HEK293 (cell line): Measurements from ENCODE around the gene SP140L.

Experiments used
- CTCF ChIA-PET: fragments of 350-600 bp; formaldehyde crosslinking; extraction: SDS; loops from one replicate; lab custom pipeline; 2021; ENCODE audit warnings: antibody characterized with exemption; lab: Yijun Ruan, JAX
- POLR2A ChIA-PET: fragments of 300-600 bp; formaldehyde crosslinking; extraction: SDS; loops from one replicate; lab custom pipeline; 2020; ENCODE audit warnings: antibody characterized with exemption, inconsistent platforms; lab: Yijun Ruan, JAX
- H3K27ac ChIP-seq: fragments of 200-500 bp; sonication (Bioruptor generic); 2 replicates; pipeline ENCODE4 v1.5.1; 2014; ENCODE audit warnings: low read depth, low read length, control low read depth, inconsistent platforms; ENCODE audit errors: extremely low read depth
- H3K36me3 ChIP-seq, 2 experiments: fragments of 200-500 bp in 1 of 2; sonication (Bioruptor generic) in 1 of 2; 1 replicate in 1 of 2; 2 replicates in 1 of 2; pipeline ENCODE4 v1.5.1; 2014 to 2017; ENCODE audit warnings: inconsistent platforms in 2 of 2, low read length in 2 of 2; ENCODE audit not compliant: control insufficient read depth in 2 of 2, insufficient read depth in 1 of 2
- H3K4me1 ChIP-seq: fragments of 200-500 bp; sonication (Bioruptor generic); 2 replicates; pipeline ENCODE4 v1.5.1; 2014; ENCODE audit warnings: mild to moderate bottlenecking, low read length, inconsistent platforms; ENCODE audit not compliant: control insufficient read depth, insufficient read depth
- H3K4me3 ChIP-seq: 2 replicates; pipeline ENCODE4 v1.5.1; 2011; ENCODE audit warnings: low read depth, mild to moderate bottlenecking, control low read depth, low read length, moderate library complexity
- H3K9me3 ChIP-seq: fragments of 200-500 bp; sonication (Bioruptor generic); 2 replicates; pipeline ENCODE4 v1.5.1; 2014; ENCODE audit warnings: low read depth, low read length, inconsistent platforms; ENCODE audit not compliant: control insufficient read depth, insufficient read depth
- GLI4 ChIP-seq: fragments of 450-650 bp; formaldehyde crosslinking; IDR thresholded peaks from 2 replicates; pipeline ENCODE4 v1.5.1; 2016; ENCODE audit warnings: missing biosample characterization, missing genetic modification characterization
- GLIS2 ChIP-seq: fragments of 450-650 bp; formaldehyde crosslinking; IDR thresholded peaks from 2 replicates; pipeline ENCODE4 v1.5.1; 2016; ENCODE audit warnings: missing biosample characterization, missing genetic modification characterization
- KLF8 ChIP-seq: fragments of 450-650 bp; formaldehyde crosslinking; IDR thresholded peaks from 2 replicates; pipeline ENCODE4 v1.5.1; 2016; ENCODE audit warnings: missing biosample characterization, missing genetic modification characterization
- OSR2 ChIP-seq: fragments of 450-650 bp; formaldehyde crosslinking; IDR thresholded peaks from 2 replicates; pipeline ENCODE4 v1.5.1; 2016; ENCODE audit warnings: missing biosample characterization, missing genetic modification characterization
- PRDM6 ChIP-seq: fragments of 450-650 bp; formaldehyde crosslinking; IDR thresholded peaks from 2 replicates; pipeline ENCODE4 v1.5.1; 2017; ENCODE audit warnings: missing biosample characterization, missing genetic modification characterization
- REST ChIP-seq: fragments of 450-650 bp; formaldehyde crosslinking; IDR thresholded peaks from 2 replicates; pipeline ENCODE4 v1.5.1; 2016; ENCODE audit warnings: missing biosample characterization, missing genetic modification characterization
- SP2 ChIP-seq: fragments of 450-650 bp; formaldehyde crosslinking; IDR thresholded peaks from 2 replicates; pipeline ENCODE4 v1.5.1; 2016; ENCODE audit warnings: missing biosample characterization, missing genetic modification characterization
- WT1 ChIP-seq: fragments of 450-650 bp; formaldehyde crosslinking; IDR thresholded peaks from 2 replicates; pipeline ENCODE4 v1.5.1; 2016; ENCODE audit warnings: missing biosample characterization, missing genetic modification characterization
- YY2 ChIP-seq: fragments of 450-650 bp; formaldehyde crosslinking; IDR thresholded peaks from 2 replicates; pipeline ENCODE4 v1.5.1; 2016; ENCODE audit warnings: missing biosample characterization, missing genetic modification characterization
- ZBTB11 ChIP-seq: fragments of 450-650 bp; formaldehyde crosslinking; conservative IDR thresholded peaks from 2 replicates; pipeline ENCODE4 v1.5.1; 2016; ENCODE audit warnings: low read depth, missing biosample characterization, missing genetic modification characterization
- ZBTB21 ChIP-seq: fragments of 450-650 bp; formaldehyde crosslinking; IDR thresholded peaks from 2 replicates; pipeline ENCODE4 v1.5.1; 2017; ENCODE audit warnings: missing biosample characterization, missing genetic modification characterization
- ZFHX2 ChIP-seq: fragments of 450-650 bp; formaldehyde crosslinking; conservative IDR thresholded peaks from 2 replicates; pipeline ENCODE4 v1.5.1; 2016; ENCODE audit warnings: missing biosample characterization, missing genetic modification characterization
- ZFP37 ChIP-seq: fragments of 450-650 bp; formaldehyde crosslinking; IDR thresholded peaks from 2 replicates; pipeline ENCODE4 v1.5.1; 2016; ENCODE audit warnings: missing biosample characterization, missing genetic modification characterization
- ZNF10 ChIP-seq: fragments of 450-650 bp; formaldehyde crosslinking; IDR thresholded peaks from 2 replicates; pipeline ENCODE4 v1.5.1; 2017; ENCODE audit warnings: missing biosample characterization, missing genetic modification characterization
- ZNF132 ChIP-seq: fragments of 450-650 bp; formaldehyde crosslinking; IDR thresholded peaks from 2 replicates; pipeline ENCODE4 v1.5.1; 2017; ENCODE audit warnings: missing biosample characterization, missing genetic modification characterization, borderline replicate concordance
- ZNF133 ChIP-seq: fragments of 450-650 bp; formaldehyde crosslinking; IDR thresholded peaks from 2 replicates; pipeline ENCODE4 v1.5.1; 2016; ENCODE audit warnings: missing biosample characterization, missing genetic modification characterization
- ZNF16 ChIP-seq: fragments of 450-650 bp; formaldehyde crosslinking; IDR thresholded peaks from 2 replicates; pipeline ENCODE4 v1.5.1; 2016; ENCODE audit warnings: low read depth, missing biosample characterization, missing genetic modification characterization
- ZNF223 ChIP-seq: fragments of 450-650 bp; formaldehyde crosslinking; IDR thresholded peaks from 2 replicates; pipeline ENCODE4 v1.5.1; 2016; ENCODE audit warnings: missing biosample characterization, missing genetic modification characterization
- ZNF423 ChIP-seq: fragments of 450-650 bp; formaldehyde crosslinking; IDR thresholded peaks from 2 replicates; pipeline ENCODE4 v1.5.1; 2016; ENCODE audit warnings: missing biosample characterization, missing genetic modification characterization
- ZNF513 ChIP-seq: fragments of 450-650 bp; IDR thresholded peaks from 2 replicates; pipeline ENCODE4 v1.5.1; 2018; ENCODE audit warnings: missing biosample characterization, missing genetic modification characterization
- ZNF529 ChIP-seq: fragments of 450-650 bp; formaldehyde crosslinking; IDR thresholded peaks from 2 replicates; pipeline ENCODE4 v1.5.1; 2017; ENCODE audit warnings: missing genetic modification characterization, missing biosample characterization; ENCODE audit not compliant: insufficient replicate concordance
- ZNF560 ChIP-seq: fragments of 450-650 bp; formaldehyde crosslinking; IDR thresholded peaks from 2 replicates; pipeline ENCODE4 v1.5.1; 2017; ENCODE audit warnings: missing biosample characterization, missing genetic modification characterization, borderline replicate concordance
- ZNF701 ChIP-seq: fragments of 450-650 bp; formaldehyde crosslinking; IDR thresholded peaks from 2 replicates; pipeline ENCODE4 v1.5.1; 2016; ENCODE audit warnings: missing biosample characterization, missing genetic modification characterization
- ZNF792 ChIP-seq: fragments of 450-650 bp; formaldehyde crosslinking; IDR thresholded peaks from 2 replicates; pipeline ENCODE4 v1.5.1; 2016; ENCODE audit warnings: missing biosample characterization, missing genetic modification characterization
- ZSCAN30 ChIP-seq: fragments of 450-650 bp; IDR thresholded peaks from 2 replicates; pipeline ENCODE4 v1.5.1; 2018; ENCODE audit warnings: missing biosample characterization, mild to moderate bottlenecking, missing genetic modification characterization, moderate library complexity
- ZXDB ChIP-seq: fragments of 450-650 bp; formaldehyde crosslinking; IDR thresholded peaks from 2 replicates; pipeline ENCODE4 v1.5.1; 2016; ENCODE audit warnings: missing biosample characterization, missing genetic modification characterization

SP140L gene

GRCh38 chr2:230405824-230406223 lies 78.8 kb downstream of the SP140L start:
- Histone ChIP-seq H3K36me3 (peaks cover 0 to 9% of the 10 kb centered on the region in 2 experiments; a peak in 1 of 3 replicates), H3K27ac (no peak overlapping the region), H3K4me3 (no peak overlapping the region), H3K4me1 (no peaks in the 10 kb centered on the region), H3K9me3 (no peaks in the 10 kb centered on the region)
- TF ChIP-seq ZNF701 (no peak), REST (no peak), ZXDB (no peak), ZNF10 (tag by site-specific recombination) (no peak), ZNF513 (tag by site-specific recombination) (no peak), GLI4 (tag by site-specific recombination) (no peak), GLIS2 (tag by site-specific recombination) (no peak), ZSCAN30 (no peak), KLF8 (no peak), YY2 (tag by site-specific recombination) (no peak), ZNF16 (no peak), ZNF133 (tag by site-specific recombination) (no peak), ZNF560 (tag by site-specific recombination) (no peak), OSR2 (tag by site-specific recombination) (no peak), ZNF223 (tag by site-specific recombination) (no peak), ZFHX2 (tag by site-specific recombination) (no peak), ZNF792 (tag by site-specific recombination) (no peak), ZNF423 (tag by site-specific recombination) (no peak), ZFP37 (tag by site-specific recombination) (no peak), SP2 (tag by site-specific recombination) (no peak)
- ChIA-PET CTCF (no interaction called here), POLR2A (no interaction called here)

- Histone ChIP-seq H3K27ac (no peak overlapping the region), H3K9me3 (no peaks in the 10 kb centered on the region), H3K4me3 (no peak overlapping the region), H3K36me3 (peaks cover 0 to 3% of the 10 kb centered on the region in 2 experiments; a peak in 1 of 3 replicates), H3K4me1 (no peaks in the 10 kb centered on the region; the same call in 1 of the 2 replicates)
- ChIA-PET CTCF (interaction anchor here (0.7 kb wide), 1 partner anchor 189 kb away, joined by 3 read pairs; the partner anchor contains the start of gene SP110), POLR2A (no interaction called here)
- TF ChIP-seq ZBTB11 (tag by site-specific recombination) (no peak), PRDM6 (no peak), ZBTB21 (tag by site-specific recombination) (no peak), WT1 (tag by site-specific recombination) (no peak), ZNF560 (tag by site-specific recombination) (no peak), ZNF529 (tag by site-specific recombination) (no peak), ZNF132 (no peak)
These were observed 81.3 kb downstream of the SP140L start for GRCh38 chr2:230408244-230408842.
